NCI-H2227 (cell line): ENCODE measurements around the gene AIPL1.

Source experiments
- DNase-seq: peaks from one replicate; lab custom pipeline; 2025; ENCODE audit not compliant: unreplicated experiment; lab: John Stamatoyannopoulos, UW

Gene AIPL1

GRCh38 chr17:6467567-6467966 lies 32.6 kb upstream of the AIPL1 start:
- DNase-seq: no peak

DNA sequence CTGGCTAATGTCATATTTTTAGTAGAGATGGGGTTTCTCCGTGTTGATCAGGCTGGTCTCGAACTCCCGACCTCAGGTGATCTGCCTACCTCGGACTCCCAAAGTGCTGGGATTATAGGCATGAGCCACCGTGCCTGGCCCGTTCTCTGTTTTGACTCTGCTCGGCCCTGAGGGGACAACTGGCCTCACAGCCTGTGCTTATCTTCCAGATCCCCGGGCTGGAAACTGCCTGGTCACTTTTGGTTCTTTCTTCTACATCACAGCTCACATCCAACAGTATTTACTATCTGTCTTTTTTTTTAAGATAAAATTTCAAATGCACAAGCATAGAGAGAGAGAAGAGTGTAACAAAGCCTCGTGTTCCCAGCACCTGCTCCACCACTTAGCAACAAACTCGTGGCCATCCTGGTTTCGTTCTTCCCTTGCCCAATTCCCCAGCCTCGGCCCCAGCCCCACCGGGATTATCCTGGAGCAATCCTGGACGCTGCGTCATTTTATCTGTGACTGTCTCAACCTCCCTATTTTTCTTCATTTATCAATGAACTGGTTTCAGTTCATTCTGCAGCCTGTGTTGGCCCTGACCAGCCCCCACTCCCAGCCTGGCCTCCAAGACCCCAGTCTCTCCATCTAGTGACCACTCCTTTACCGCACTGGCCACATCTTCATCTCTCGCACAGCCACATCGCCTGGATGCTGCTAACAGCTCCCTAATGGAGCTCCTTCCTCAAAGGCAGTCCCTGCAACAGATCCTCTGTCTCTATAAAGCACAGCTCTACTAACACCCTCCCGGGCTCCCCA lies 30.5 kb upstream of the AIPL1 start:
- no peak for DNase-seq

DNA sequence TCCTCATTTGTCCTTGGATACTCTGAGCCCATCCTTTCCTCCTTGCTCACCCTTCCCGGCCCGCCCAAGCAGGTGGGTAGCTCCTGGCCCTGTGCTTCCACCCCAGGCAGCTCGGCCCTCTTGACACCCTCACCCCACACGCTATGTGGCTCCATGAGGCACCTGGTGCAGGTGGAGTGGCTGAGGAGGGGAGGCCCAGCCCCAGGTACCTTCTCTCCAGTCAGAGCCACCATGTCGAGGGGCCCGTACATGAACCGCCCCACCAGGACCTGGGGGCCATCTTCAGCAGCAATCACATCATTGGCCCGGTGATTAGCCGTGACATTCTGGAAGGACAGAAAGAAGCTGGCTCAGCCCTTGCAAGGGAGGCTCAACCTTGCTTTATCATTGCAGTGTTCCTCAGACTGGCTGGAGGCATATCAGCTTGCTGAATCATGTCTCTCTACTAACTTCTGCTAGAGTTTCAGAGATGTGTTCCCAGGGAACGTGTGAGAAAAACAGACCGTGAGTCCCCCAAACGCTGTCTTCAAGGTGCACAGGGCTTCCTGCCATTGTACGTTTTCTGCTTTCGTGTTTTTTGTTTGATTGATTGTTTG lies 29.6 kb upstream of the AIPL1 start:
- no peak for DNase-seq

DNA sequence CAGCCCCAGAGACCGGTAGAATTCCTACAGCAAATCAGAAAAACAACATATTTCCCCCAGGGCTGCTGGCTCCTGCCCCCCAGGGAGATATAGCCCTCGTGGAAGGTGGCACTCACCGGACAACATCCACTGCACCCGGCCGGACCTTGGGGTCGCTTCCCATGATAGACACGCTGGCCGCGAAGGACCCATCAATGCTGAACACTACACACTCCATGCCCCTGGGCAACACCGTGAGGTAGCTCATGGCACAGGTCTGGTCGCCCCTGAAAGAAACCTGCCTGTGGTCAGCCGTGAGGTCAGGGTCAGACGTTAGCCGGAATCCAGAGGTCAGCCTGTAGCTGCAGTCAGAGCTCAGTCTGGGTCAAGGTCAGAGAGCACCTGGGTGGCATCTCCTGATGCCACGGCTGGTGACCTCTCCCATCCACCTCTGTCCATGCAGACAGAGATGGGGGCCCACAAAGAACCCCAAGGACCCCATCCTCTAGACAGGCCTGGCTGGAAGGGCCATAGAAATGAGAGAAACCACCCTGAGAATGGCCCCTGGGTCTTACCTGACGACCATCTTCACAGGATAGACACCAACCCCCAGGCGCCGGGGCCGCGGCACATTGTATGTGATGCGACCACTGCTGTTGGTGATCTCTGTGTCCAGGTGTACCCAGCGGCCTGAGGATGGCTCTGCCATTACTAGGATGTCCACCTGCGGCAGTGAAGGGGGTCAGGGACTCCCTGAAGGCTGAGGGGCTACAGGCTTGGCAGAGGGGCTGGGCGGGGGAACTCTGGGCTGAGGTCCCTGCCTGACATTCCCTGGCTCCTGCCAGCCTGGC lies 28.9 kb upstream of the AIPL1 start:
- DNase-seq: no peak

- DNase-seq: no peak
Measured at GRCh38 chr17:6462692-6463091, 27.8 kb upstream of the AIPL1 start.

- DNase-seq: no peak
Measured at GRCh38 chr17:6461792-6462524, 27.0 kb upstream of the AIPL1 start.

DNA sequence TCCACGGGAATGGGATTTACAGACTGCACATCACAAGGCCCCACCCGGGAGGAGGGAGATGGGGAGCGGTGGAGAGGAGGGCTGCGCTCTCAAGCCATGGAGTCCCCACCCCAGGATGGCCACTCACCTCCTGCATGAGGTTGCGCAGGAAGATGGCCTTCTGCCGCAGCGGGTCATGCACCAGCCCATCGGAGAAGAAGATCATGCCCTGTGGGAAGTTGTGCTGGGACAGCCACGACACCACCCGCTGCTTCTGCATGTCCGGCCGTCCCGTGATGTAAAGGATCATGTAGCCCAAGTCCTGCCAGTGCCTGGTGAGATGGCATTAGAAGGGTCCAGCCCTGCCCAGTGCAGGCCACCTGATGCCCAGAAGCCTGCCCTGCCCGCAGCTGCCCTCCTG lies 26.3 kb upstream of the AIPL1 start:
- DNase-seq: no peak

DNA sequence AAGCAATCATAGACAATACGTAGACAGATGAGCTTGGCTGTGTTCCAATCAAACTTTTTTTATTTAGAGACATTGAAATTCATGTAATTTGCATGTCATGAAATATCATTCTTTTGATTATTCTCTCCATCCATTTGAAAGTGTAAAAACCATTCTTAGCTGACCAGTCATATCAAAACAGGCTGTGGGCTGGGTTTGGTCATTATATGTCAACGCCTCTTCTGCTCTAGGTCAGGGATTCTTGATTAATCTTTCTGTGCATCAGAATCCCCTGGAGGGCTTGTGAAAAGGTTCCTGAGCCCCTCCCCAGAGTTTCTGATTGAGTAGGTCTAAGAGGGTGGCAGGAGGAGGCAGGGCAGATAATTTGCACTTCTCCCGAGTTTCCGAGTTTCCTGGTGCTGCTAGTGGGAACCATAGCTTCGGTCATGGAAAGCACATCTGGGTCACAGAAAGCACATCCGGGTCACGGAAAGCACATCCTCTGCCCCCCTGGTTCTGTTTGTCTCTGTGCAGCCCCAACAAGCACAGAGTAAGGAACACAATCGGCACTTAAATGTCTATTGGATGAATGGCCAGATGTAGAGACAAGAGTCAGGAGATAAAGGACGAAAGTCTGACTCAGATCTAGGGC lies 25.7 kb upstream of the AIPL1 start:
- DNase-seq: no peak

DNA sequence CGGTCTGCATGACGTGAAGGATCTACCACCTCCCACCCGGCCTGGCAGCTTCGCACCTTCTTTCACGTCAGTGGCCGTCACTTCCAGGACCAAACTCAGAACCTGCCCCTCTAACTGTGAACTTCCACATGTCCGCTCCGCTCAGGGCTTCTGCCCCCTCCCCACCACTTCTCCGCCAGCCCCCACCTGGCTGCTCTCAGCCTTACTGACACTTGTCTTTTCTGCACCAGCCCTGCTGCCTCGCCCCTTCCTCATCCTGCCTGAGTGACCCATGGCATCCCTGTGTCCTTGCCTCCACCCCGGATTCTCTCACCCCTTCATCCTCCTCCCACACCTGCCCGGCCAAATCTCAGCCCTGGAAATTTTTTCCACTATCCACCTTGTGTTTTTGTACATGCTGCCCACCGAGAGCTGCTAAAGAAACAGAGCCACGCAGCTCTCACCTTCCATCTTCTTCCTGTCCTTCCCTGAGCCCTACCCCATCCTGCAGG lies 23.6 kb upstream of the AIPL1 start:
- no peak for DNase-seq

DNA sequence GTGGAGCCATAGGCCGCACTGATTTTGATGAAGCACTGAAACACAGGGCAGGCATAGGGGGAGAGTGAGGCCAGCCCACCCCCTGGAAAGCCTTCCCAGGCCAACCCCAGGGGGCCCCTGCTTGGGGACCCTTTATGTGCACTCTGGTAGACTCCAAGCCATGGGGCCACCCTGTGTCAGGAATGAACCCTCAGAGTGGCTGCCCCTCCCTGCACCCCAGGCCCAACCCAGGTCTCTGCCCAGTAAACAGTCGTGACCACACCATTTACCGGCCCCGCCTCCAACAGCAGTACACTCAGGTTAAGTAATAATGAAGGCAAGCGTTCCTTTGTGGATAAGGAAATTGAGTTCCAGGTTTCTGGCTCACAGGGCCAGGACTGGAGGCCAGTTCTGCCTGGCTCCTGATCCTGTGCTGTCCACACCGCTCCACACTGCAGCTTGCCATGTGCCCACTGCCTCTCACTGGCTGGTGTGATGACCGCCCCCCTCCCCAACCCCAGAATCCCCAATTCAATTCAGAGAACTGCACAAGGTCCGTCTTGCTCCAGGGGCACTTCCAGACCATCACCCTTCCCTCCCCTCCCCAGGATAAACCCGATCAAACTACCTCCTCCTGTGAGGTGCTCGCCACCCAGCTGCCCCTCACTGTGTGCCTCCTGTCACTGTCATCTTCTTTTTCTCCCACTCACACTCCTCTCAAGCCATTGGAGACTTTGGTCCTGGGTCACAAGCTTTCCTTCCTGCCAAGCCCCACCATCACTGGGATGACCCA lies 23.0 kb upstream of the AIPL1 start:
- no peak for DNase-seq

DNA sequence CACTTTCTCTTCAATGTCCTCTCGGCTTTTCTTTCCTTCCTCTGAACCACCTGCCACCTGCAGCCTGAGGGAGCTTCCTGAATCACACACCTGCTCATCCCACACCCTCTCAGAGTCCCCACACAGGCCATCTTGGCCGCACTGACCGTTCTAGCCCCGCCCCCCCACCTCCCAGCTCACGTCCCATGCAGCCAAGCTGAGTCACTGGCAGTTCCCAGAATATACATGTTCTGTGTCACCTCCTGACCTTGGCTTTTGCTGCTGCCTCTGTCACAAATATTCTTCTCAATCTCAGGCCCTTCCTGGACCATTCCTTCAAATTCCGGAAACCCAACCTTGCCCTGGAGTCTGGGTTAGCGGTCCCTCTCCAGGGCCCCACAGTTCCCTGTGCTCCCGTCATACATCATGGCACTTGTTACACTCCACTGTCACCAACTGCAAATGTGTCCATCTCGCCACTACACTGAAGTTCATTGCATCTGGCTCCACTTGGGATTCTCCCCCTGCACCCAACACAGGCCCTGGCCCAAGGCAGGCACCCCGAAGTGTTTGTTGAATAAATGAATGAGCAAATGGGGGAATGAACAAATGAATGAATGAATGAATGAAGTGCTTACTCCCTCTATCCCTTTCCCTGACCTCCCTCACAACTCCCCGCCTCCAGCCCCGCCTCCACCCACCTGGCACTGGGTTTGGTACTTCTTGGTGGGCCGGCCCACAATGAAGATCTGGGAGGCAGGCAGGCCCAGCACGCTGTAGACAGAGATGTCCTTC lies 22.2 kb upstream of the AIPL1 start:
- no peak for DNase-seq

DNA sequence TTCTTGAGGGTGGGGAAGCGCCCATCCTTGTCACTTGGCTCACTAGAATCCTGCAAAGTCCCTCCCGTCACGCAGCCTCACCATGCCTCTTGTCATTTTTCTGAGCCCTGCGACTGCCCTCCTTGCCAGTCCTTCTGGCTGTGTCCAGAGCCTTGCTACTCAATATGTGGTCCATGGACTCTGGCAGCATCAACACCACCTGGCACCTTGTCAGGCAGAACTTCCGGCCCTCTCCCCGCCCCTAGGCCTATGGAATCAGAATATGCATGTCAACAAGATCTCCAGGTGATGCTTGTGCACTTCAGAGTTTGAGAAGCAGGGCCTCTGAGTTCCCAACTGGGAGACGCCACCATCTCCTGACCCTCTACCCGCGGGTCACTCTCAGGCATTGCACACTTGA lies 21.4 kb upstream of the AIPL1 start:
- no peak for DNase-seq

DNA sequence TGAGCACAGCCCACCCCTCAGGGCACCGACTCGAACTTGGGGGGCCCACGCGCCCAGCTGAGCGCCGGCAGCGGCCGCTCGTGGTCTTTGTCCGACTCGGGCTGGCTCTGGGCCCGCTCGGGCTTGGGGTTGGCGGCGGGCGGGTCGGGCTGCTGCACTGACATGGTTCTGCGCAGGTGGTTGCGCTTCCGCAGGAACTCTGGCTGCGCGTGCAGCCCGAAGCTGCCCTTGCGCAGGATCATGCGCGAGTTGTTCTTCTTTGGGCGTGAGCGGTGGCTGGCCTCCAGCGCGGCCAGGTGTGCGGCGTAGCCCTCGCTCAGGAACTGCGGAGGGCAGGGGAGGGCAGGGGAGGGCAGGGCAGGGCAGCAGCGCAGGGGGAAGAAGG lies 20.4 kb upstream of the AIPL1 start:
- DNase-seq: no peak

DNA sequence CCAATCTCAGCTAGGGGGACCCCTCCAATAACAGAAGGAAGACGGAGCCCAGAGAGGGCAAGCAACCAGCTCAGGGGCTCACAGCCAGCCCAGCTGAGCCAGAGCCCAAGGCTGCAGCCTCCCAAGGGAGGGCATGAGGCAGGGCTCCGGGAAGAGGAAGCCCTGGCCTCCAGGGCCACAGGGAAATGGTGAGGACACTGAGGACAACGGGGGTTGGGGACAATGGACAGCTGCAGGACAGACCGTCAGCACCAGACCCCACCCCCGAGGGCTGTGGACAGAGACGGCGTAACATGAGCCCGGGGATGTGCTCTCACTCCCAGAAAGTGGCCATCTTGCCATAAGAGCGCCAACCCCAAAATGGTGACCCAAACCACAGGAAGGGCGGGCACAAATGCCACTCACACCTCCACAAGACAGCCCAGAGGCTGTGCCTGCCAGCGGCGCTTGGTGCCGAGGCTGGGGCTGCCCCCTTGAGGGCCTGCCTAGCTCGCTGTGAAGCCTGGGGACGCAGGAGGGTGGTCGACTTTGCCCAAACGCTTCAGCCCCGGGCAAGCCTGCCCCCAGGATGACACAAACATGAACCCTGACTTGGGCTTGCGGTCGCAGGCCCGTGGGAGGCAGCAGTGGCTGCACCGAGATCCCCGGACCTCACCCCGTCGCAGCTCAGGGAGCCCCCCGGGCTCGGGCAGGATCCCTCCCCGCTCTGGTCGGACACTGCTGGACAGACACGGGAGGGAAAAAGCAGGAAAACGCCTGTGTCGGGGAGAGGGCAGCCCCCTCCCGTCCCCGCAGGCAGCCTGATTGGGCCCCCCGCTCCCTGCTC lies 19.8 kb upstream of the AIPL1 start:
- no peak for DNase-seq

DNA sequence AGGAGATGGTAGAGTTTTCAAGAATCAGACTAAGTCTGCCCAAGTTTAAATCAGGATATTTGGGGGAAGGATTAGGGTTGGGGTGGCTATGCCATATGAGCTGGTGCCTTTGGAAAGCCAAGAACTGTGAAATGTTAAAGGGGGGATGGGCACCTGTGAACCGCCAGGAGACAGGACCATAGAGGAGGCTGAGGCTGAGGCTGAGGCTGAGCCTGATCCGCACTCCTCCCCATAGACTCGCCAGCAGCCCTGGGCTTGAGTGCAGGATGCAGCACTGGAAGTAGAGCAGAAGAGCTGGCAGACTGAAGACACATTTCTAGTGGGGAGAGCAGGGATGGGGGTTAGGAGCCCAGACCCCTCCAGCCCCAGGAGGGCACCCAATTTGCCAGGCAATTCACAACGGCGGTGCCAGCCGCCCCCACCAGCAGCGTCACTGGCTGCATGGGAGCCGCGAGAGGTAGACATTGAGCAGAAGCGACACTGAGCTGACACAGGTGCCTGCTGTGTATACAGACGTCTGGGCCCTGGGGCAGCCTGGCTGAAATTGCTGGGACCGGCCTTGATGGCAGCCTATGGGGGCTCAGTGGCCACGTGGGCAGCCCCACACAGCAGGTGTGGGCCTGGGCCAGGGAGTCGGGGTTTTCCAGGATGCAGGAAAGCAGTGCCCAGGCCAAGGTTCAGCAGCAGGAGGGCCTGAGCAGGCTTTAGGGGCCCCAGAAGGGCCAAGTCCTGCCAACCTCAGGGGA lies 18.5 kb upstream of the AIPL1 start:
- DNase-seq: no peak

DNA sequence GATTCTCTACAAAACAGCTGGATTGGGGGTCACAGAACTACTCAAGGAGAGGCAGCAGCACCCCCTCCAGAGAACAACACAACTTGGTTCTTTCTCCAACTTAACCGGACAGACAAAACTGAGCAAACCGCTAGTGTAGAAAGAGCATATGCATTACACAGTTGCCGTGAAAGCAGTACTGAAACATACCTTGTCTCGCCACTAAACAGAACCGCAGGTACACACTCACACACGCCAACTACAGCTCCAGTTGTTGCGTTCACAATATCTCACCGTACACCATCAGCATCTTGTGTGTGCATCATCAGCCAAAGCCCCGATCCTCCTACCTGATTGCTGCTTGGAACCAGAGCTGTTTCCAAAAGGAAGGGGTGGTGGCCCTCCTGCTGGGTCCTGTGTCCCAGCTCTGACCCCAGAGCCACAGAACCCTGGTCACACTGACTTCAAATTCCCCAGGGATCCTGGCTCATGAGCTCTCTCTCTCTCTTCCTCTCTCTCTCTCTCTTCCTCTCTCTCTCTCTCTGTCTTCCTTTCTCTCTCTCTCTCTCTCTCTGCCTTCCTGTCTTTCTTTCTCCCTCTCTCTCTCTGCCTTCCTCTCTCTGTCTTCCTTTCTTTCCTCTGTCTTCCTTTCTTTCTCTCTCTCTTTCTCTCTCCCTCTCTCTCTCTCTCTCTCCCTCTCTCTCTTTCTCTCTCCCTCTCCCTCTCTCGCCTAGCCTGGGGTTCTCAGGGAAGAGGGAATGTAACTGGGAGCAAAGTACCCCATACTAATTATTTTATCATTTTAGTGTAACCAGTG lies 17.7 kb upstream of the AIPL1 start:
- DNase-seq: no peak
